NCI-H187 treated with DMSO at 0.1 percent for 48 hours (cell line): Measurements from ENCODE around the gene WTIP.
A peak's percentile ranks its signal among the peaks of the same experiment; 100 is the strongest.
"Not testable (repeated sequence)": the region's sequence is repeated elsewhere in the genome, so short reads cannot be mapped to it uniquely, and the experiment has no call there.

ENCODE experiments used
- DNase-seq: peaks from one replicate; lab custom pipeline; 2025; lab: John Stamatoyannopoulos, UW

WTIP gene

GRCh38 chr19:34478496-34478895 is 3.1 kb upstream of the WTIP start:
- not testable (repeated sequence) for DNase-seq

GRCh38 chr19:34479396-34479795 is 2.2 kb upstream of the WTIP start:
- DNase-seq, result no peak

- no peak for DNase-seq
Measured at GRCh38 chr19:34480491-34480890, 1.1 kb upstream of the WTIP start.

GRCh38 chr19:34481861-34482379 is 362 bp downstream of the WTIP start:
- no peak for DNase-seq

GRCh38 chr19:34482380-34483250 is 1.1 kb downstream of the WTIP start:
- DNase-seq, result no peak

- DNase-seq, result no peak
Measured at GRCh38 chr19:34484328-34484727, 2.8 kb downstream of the WTIP start.

- no peak for DNase-seq
Measured at GRCh38 chr19:34485831-34486230, 4.3 kb downstream of the WTIP start.

GRCh38 chr19:34487651-34488051 is 6.1 kb downstream of the WTIP start:
- DNase-seq, result no peak

GRCh38 chr19:34489175-34489574 is 7.6 kb downstream of the WTIP start:
- DNase-seq, result no peak

GRCh38 chr19:34490141-34490766 is 8.7 kb downstream of the WTIP start:
- DNase-seq, result no peak

- DNase-seq, result no peak
Measured at GRCh38 chr19:34493038-34493648, 11.6 kb downstream of the WTIP start.

- no peak for DNase-seq
Measured at GRCh38 chr19:34493649-34494044, 12.1 kb downstream of the WTIP start.

- DNase-seq, result no peak
Measured at GRCh38 chr19:34494601-34495000, 13.0 kb downstream of the WTIP start.

- DNase-seq, result no peak
Measured at GRCh38 chr19:34495416-34495815, 13.9 kb downstream of the WTIP start.

- DNase-seq, result no peak
Measured at GRCh38 chr19:34497112-34497805, 15.7 kb downstream of the WTIP start.

GRCh38 chr19:34499155-34499834 is 17.7 kb downstream of the WTIP start:
- no peak for DNase-seq

GRCh38 chr19:34500656-34501120 is 19.1 kb downstream of the WTIP start:
- DNase-seq, result no peak

GRCh38 chr19:34501339-34502320 is 20.1 kb downstream of the WTIP start:
- DNase-seq, result peak; percentile 24

- DNase-seq, result no peak
Measured at GRCh38 chr19:34502582-34503411, 21.2 kb downstream of the WTIP start.
